CD1c-positive myeloid dendritic cell (primary cell): Measurements from ENCODE around the gene IRF3.

Experiments
- DNase-seq: peaks from one replicate; pipeline ENCODE4 v3.0.0-alpha.2; 2016; ENCODE audit errors: extremely low spot score

Gene IRF3

GRCh38 chr19:49616945-49617344 is 48.7 kb downstream of the IRF3 start:
- DNase-seq: no peak

- no peak for DNase-seq
Measured at GRCh38 chr19:49616532-49616931, 49.1 kb downstream of the IRF3 start.

GRCh38 chr19:49615861-49616260 is 49.8 kb downstream of the IRF3 start:
- no peak for DNase-seq

DNA sequence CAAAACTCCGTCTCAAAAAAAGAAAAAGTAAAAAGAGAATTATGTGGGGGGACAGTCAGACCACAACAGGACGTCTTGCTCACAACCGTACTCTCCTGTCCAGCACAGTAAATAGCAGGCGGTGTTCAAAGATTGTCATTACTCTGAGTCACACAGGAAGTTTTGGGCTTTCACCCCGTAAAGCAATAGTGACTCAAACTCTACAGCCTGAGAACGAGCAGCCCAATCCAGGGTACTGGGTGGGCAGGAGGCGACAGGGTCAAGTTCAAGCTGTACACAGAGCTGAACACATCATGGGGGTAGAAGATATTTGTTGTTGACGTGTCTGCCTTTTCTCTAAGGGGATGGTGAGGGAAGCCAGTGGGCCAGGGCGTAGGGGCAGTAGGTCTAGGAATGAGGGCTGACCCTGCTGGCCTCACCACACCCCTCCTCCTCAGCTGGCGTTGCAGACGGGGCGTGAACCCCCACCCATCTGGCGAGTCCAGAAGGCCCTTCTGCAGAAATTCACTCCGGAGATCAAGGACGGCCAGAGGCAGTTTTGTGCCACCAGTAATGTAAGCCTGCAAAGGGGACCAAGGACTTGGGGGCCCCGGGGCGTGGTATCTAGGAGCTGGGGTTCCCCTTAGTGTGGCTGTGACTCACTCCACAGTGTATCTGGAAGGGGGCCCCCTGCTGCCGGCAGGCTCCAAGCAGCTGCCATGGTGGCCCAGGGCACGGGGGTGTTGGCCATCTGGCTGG is 51.4 kb downstream of the IRF3 start:
- peak; percentile 33 for DNase-seq

- DNase-seq: peak; percentile 13
Measured at GRCh38 chr19:49613374-49613773, 52.3 kb downstream of the IRF3 start.
